GM18907 (cell line): ENCODE measurements around the gene ZKSCAN5.

Experiments used
- ATAC-seq: cut with Tn5 transposase; IDR thresholded peaks from one replicate; pipeline ENCODE4 v1.9.1; 2021; ENCODE audit warnings: mild to moderate bottlenecking, moderate library complexity; ENCODE audit not compliant: unreplicated experiment

ZKSCAN5 gene

DNA sequence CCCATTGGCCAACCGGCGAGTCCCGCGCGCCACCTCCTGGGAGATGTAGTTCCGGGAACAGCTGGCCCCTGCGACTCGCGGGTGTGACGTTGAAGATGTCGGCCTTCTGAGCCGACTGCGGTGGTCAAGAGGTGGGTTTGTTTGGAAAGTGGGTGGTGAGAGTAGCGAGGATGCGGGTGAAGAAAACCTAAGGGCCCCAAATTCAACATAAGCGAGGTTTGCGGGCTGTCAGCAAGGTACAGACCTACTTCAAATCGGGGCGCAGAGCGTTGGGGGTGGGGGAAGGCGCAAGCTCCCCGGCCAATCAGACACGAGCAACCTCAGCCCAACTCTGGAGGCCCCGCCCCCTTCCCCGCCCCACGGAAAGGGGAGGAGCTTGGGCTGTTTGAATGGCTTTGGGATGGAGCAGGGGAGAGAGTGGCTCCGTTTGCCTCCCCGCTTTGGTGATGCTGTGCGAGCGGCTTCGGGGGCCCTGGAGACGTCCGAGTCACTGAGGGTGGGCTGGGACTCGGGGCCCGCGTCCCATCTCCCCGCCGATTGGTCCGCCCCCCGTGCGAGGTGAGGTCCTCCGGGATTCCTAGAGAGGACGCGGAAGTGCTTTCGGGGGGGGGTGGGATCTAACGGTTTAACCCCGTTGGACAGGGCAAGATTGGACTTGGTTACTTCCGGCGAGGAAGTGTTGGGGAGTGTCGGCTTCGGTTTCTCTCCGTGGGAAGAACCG lies at the start of gene ZKSCAN5:
ZKSCAN5 (plus strand) TSS at position 60 of the 721 bp plus-strand sequence. CDS start 1,383 bp downstream, outside the sequence.
- peak; percentile 84 for ATAC-seq

DNA sequence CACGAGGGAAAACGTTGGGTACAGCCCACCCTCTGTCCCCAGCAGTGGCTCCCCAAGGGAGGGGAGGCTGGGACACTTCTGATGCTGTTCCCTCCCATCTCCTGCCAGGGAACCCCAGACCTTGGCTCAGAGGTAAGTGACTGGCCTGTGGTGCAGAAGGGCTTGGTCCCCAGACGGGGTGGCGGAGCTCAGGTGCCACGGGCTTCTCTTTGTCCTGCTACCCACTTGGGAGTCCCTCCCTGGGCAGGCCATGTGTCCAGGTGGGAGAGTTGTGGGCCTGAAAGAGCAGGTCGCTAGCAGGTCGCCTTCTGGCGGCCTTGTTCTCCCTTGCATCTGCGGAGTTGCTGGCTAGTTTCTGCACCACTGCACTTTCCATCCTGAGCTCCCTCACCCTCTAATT lies 48.6 kb upstream of the ZKSCAN5 start:
- no peak for ATAC-seq

DNA sequence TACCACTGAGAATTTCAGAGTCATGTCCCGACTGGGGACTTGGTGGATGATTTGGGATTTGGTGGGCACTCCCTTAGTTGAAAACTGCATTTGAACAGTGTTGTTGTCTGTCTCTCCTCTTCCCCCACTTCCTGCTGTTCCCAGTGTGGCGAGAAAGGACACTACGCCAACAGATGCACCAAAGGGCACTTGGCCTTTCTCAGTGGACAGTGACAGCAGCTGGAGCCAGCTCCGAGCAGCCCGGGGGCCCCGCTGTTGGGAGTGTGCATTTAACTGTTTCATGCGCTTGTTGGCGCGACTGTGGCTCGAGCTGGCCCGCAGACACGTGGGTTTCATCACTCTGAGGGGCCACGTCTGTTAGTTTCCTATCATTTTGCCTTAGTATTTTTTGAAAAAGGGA lies 48.2 kb upstream of the ZKSCAN5 start:
- ATAC-seq = no peak

DNA sequence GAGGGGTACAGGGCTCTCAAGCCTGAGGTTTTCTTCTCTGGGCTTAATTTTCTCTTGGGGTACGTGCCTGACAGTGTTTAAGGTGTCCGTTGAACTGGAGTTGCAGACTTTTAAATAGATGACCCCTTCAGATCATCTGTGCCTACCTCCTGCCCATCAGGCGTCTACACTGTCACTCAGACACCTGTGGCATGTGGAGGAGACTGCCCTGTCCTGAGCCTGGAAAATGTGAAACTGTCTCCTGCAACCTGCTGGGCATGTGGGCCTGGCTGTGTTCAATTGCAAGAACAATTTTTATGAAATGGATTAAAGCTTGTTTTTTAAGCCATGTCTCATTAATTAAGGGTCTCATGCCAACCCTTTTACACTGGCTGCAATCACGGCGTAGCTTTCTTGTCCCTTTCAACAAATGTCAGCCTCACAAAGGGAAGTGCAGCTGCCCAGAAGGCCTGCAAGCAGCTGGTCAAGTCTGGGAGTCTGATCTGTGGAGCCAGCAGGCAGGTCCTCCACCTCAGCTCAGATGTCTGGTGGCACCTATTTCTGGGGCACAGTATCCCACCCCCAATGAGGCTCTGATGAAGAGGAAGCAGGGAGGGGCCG lies 47.3 kb upstream of the ZKSCAN5 start:
- no peak for ATAC-seq

DNA sequence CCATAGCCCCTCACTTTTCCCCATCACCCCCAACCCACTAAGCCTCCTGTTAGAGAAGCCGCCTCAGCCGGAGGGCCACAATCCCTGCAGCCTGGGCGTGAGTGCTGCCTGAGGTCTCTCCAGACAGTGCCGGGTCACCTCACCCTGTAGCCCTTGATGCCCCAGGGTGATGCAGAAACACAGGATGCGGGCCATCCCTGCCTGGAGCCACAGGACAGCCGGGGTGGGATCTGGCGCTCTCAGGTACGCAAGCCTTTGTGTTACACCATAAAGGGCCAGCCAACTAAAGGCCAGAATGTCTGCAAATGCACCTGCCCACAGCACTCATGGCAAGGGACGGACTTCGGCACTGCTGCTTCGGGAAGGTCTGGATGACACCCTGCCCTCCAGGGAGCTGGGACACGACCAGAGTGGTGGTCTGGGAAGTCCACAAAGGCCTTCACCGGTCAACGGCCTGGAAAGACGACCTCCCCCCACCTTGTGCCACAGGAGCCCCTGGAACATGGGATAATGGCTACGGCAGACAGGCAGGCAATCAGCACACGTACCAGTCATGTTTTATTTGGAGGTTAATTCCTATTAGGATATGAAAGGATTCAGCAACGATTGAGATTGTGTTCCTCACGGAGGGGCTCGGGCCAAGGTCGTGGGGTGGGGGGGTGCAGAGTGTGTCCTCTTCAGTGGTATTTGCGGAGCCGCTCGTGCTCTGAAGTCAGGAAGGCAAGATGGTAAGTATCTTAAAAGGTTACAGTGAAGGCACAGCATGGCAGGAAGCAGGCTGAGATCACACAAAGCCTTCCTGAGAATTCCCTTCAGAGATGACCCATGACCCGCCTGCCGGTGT lies 46.6 kb upstream of the ZKSCAN5 start:
- ATAC-seq = no peak

DNA sequence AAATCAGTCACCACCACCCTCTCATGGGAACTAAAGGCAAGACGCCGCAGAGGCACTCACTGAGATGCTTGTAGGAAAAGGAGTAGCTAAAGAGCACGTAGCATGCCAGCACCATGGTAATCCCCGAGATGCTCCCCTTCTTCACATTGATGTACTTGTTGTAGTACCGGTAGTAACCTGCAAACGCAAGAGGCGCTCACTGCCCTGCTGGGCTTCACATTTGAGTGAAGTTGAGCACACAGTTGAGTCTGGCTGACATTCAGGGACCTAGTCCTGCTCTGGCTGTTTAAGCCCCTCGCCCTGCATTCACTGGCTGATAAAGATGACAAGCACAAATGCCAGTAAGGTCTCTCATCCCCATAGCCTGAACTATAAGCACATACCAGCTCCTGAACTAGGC lies 45.4 kb upstream of the ZKSCAN5 start:
- ATAC-seq = no peak

DNA sequence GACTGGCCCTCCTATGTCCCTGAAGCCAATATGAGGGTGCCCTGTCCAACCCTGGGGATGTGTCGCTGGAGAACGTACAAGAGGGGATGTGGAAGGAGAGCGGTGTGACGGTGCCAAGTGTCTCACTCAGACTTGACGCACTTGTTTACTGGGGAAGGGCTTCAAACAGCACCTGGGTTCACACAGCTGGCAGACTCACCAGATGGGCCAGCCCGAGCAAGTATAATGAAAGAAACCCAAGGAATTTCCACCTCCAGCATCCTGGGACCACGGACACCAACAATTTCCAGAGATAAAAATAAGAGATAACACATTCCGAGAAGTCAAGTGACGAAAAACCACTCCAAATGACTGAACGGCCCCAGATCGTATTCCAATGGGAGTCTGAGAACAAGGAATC lies 43.8 kb upstream of the ZKSCAN5 start:
- no peak for ATAC-seq

DNA sequence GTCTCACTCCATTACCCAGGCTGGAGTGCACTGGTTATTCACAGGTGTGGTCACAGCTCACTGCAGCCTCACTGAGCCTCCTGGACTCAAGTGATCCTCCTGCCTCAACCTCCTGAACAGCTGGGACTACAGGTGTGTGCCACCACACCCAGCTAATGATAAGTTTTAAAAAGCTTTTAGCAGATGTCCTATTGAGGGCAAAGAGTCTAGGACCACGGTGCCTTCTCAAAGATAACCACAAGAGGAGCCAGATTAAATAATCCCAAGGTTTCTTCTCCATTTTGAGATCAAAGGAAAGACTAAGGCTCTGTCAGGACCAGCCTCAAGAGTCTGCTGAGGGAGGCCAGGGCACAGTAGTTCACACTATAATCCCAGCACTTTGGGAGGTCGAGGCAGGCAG lies 43.2 kb upstream of the ZKSCAN5 start:
- no peak for ATAC-seq

DNA sequence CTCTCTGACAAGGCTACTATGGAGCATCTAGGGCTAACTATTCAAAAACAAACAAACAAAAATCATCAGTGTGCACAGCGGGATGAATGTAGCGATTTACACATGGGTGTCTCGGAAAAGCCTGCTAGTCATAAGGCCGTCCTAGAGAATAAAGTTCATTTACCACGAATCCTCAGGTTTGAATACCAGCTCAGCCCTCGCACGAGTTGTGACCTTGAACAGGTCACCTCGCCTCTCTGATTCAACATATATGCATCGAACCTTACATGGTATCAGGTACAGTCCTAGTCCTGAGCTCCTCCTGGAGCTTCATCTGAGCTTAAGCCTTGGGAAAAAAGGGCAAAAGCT lies 39.1 kb upstream of the ZKSCAN5 start:
- ATAC-seq = no peak

DNA sequence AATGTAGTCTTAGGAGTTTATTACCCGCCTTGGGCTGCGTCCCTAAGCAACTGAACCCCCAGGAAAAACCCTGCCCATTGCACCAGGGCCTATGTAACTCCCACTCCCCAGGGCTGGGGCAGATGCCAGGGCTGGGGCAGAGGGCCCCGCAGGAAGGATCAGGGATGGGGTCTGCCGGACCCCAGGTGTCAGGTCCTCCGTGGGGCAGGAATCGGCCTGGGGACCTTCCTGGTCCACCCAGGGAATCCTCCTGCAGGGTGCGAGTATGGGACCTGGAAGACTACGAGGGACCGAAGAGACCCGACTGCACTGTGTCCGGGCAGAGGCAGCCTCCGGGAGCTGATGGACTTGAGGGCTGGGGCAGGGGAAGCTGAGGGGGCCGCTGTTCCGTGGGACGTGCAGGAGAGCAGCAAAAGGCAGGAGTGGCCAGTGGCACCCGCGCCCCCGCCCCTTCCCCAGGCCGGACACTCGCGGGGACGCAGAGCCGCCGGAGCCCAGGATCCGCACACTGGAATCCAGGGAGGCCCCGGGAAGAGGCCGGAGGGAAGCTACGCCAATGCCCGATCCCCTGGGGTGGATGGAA lies 36.0 kb upstream of the ZKSCAN5 start:
- ATAC-seq = no peak

DNA sequence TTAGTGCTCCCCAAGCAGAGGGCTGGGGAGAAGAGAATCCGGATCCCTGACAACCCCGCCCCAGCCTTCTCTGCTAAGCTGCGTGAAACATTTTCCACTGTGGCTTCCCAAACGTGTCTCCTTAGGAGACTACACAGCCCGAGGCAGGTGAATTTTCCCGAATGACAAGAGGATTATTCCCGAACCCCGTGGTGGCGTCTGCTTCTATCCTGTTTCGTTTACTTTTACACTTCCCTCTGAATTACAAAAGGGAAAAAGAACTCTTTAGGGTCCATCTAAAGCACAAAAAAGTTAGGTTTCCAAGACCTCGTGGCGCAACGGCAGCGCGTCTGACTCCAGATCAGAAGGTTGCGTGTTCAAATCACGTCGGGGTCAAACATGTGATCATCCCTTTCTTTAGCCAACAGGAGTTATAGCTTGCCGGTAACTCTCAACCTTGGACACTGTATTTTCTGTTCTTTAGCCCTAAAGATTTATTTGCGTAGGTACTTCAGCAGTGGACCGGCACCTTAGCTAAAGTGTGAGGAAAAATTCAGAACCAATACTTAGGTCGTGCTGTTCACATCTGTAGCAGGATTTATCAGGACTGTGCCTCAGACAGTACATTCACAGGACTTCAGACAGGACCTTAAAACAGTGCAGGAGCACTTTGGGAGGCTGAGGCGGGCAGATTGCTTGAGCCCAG lies 34.9 kb upstream of the ZKSCAN5 start:
- ATAC-seq = no peak

DNA sequence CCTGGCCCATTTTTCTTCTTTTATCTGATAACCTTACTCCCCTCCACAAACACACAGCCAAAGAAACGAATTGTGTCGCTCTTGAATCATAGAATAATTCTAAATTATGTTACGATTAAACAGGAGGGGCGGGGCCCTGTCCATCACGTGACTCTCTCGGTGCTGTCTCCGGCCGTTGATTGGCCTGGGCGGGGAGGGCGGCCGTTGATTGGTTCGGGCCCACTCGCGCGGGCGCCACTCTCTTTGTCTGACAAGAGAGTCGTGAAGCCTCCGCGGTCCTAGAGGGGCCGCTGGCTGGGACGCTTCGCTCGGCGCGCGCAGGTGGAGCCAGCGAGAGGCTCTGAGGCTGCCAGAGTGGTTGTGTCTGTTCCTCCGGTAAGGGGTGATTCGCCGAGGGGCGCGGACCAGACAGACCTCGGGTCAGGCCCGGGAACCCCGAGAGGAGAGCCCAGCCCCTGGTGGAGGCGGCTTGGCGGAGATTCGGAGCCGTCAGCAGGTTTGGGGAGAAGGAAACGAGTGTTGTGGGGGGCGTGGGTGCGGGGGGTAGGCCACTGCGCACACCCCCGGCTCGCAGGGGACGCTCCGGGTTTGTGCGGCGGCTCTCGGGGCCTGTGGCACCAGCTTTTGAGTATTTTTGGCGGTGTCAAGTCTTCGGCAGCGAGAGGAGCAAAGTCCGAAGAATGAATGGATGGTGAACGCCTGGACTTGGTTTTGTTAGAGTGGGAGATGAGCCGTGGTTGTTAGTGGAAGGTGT lies 31.7 kb upstream of the ZKSCAN5 start, which contains the start of gene ZNF789:
ZNF789 (plus strand) TSS at position 330 of the 754 bp plus-strand sequence. CDS start 3,567 bp downstream, outside the sequence.
- ATAC-seq = peak; percentile 87

DNA sequence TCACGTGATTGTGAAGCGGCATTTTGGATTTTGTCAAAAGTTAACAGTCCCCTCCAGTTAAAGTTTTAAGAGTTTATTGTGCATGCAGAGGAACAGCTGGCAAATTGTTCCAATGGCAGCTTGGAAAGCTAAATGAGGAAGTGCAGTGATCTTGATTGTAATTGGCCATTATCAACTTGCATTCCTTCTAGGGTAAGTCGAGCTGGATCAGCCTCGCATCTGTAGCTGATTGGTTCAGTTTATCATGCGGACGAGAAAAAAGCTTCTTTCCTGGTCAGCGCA lies 31.2 kb upstream of the ZKSCAN5 start:
- ATAC-seq = peak; percentile 4

DNA sequence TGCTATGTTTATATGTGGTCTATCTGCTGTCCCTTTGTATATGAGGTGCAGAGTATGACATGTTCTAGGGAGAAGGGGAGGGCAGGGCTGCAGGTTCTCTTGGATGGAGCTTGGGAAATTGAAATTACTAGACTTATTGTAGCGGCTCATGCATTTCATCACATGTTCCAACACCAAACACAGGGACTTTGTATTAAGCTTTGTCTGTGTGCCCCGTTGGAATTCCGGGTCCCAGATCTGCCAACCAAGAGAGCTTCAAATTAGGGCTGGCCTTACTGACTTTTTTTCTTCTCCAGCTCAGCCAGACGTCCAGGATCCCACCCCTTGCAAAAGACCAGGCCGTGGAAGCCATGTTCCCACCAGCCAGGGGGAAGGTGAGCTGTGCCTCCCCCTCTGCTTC lies 28.4 kb upstream of the ZKSCAN5 start:
- ATAC-seq = no peak

DNA sequence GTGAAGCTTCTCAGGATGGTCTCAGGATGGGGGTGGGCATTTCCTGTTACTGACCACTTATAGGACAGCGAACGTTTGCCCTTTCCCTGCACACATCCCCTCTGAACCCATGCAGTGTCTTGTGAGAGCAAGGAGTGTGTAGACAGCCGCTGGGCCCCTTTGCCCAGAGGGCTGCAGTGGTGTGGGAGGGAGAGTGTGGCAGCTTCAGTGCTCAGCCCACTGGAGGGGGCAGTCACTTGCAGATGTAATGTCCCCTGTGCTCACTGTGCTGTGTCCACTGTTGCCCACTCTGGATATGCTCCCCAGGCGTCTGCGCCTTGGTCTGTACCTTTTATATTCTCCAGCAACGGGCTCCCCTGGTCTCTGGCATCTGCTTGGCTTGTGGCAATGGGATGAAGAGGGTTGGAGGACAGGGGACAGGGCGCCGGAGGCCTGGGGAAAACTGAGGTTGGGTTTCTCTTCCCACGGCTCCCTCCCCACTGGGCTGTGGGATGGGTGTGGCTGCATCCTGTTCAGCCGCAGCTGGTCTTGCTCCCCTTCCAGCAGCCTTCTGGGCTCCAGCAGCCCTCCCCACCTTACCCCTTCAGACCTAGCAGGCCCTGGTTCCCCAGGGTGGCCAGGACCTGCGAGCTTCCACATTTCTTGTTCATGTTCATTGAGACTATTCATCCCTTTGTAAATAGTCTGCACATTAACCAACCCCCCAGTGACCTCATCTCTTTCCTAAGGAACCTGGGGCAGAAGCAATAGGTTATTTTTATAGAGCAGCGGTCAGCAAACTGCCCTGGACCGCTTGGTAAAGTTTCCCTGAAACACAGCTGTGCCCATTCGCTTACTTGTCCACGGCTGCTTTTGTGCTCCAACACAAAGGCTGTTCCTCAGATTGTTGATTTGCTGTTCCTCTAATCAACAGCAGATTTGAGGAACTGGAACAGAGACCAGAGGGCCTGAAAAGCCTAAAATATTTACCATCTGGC lies 25.7 kb upstream of the ZKSCAN5 start:
- ATAC-seq = no peak

DNA sequence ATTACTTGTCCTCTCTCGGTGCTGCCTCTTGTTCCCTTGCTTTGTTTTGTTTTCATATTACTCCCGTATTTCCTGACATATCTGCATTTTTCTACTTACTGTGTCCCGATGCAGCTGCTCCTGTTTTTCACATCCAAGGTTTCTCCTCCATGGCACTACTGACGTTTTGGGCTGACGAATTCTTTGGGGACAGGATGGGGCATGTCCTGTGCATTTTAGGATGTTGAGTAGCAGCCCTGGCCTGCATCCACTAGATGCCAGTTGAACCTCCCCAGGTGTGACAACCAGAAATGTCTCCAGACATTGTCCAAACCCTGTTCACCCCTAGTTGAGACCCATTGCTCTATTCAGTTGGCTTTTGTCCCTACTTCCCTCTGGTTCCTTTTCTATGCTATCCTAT lies 19.4 kb upstream of the ZKSCAN5 start:
- no peak for ATAC-seq

DNA sequence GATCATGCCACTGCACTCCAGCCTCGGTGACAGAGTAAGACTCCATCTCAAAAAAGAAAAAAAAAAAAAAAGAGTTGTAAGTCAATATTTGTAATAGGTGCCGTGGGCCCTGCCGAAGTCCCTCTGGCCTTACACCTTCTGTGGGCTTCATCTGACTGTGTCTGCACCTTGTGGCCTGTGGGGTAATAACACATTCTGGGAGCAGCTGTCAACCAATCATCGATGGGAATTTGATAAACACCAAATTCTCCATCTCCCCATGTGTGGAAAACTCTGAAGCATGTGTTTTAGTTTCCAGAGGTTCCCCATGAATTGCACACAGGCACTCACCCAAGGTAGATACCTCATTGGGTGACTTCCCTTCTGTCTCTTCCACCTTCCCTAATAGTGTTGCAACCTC lies 15.2 kb upstream of the ZKSCAN5 start:
- ATAC-seq = no peak

DNA sequence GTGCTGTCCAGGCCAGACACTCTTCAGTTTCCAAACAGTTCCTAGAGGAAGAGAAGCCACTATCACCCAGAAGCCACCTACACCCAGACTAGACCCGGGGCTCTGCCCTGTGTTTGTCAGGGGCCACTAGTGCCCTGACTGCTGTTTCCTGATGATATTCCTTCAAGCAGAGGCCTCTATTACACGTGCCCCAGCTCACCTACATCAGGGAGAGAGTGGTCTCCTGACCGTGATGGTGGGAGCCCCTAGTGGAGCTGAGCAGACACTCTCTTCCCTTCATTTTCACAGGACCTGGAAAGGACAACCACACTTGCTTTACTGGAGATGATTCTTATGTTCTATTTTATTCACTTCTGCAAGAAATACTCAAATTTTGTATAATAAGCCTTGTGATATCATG lies 13.6 kb upstream of the ZKSCAN5 start:
- ATAC-seq = no peak

DNA sequence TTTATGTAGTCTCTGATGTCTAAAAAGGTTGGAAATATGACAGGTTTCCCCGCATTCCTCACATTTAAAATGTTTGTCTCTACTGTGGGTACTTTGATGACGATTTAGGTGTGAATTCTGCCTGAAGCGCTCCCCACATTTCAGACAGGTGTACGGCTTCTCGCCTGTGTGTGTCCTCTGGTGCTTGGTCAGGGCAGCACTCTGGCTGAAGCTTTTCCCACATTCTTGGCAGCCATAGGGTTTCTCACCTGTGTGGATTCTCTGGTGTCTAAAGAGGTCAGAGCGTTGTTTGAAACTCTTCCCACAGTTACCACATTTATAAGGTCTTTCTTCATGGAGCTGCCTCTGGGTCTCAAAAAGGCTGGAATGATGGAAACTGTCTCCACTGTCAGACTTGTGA lies 10.6 kb upstream of the ZKSCAN5 start:
- ATAC-seq = no peak
